H1 (cell line): ENCODE data around the gene ZNF560. TPM values are rescaled to one million over a fixed set of nuclear protein-coding genes. Genes with fewer than 3 reads are reported as not detected.
"Not testable (repeated sequence)": the region's sequence is repeated elsewhere in the genome, so short reads cannot be mapped to it uniquely, and the experiment has no call there.

Source experiments
- CTCF ChIA-PET: fragments of 300-600 bp; sonication (Branson Sonifier 250); formaldehyde crosslinking; loops from one replicate; lab custom pipeline; 2021; ENCODE audit not compliant: partially characterized antibody; lab: Charles Lee
- POLR2A ChIA-PET: fragments of 300-600 bp; sonication (Branson Sonifier 250); formaldehyde crosslinking; loops from one replicate; lab custom pipeline; 2021; ENCODE audit warnings: inconsistent platforms; ENCODE audit not compliant: partially characterized antibody; lab: Charles Lee
- DNase-seq, 2 experiments: peaks; one replicate each; pipeline versions ENCODE4 v3.0.0 to v3.0.0-alpha.2; 2010 to 2022; ENCODE audit warnings: low spot score in 2 of 2, low read depth in 1 of 2, mixed read lengths in 1 of 2
- FAIRE-seq: peaks from 2 replicates; lab custom pipeline; 2011; peaks lifted over from hg19 to GRCh38; lab: Jason Lieb, UNC
- H2AFZ ChIP-seq: 2 replicates; pipeline ENCODE4 v1.8.1; 2012; ENCODE audit warnings: low read length, inconsistent platforms
- H2AK5ac ChIP-seq: 2 replicates; pipeline ENCODE4 v1.6.1; 2013; ENCODE audit warnings: low read depth, low read length
- H2BK120ac ChIP-seq: replicated peaks from 2 replicates; pipeline ENCODE3; 2013; ENCODE audit warnings: low read depth, low read length, inconsistent platforms
- H2BK12ac ChIP-seq: 2 replicates; pipeline ENCODE4 v1.6.1; 2013; ENCODE audit warnings: low read depth, low read length
- H2BK15ac ChIP-seq: 2 replicates; pipeline ENCODE4 v1.6.1; 2013; ENCODE audit warnings: low read length
- H2BK20ac ChIP-seq: 2 replicates; pipeline ENCODE4 v1.6.1; 2013; ENCODE audit warnings: low read length
- H2BK5ac ChIP-seq: 2 replicates; pipeline ENCODE4 v1.6.1; 2013; ENCODE audit warnings: low read depth, low read length
- H3K14ac ChIP-seq: 2 replicates; pipeline ENCODE4 v1.6.1; 2013; ENCODE audit warnings: inconsistent platforms; ENCODE audit not compliant: insufficient read length
- H3K18ac ChIP-seq: 2 replicates; pipeline ENCODE4 v1.6.1; 2013; ENCODE audit warnings: low read length; ENCODE audit errors: extremely low read depth
- H3K23ac ChIP-seq: 2 replicates; pipeline ENCODE4 v1.6.1; 2013; ENCODE audit warnings: inconsistent platforms; ENCODE audit not compliant: insufficient read length
- H3K23me2 ChIP-seq: 2 replicates; pipeline ENCODE4 v1.6.1; 2013; ENCODE audit warnings: low read depth, low read length
- H3K27ac ChIP-seq: 2 replicates; pipeline ENCODE4 v1.6.1; 2011; ENCODE audit warnings: low read depth, low read length, inconsistent platforms
- H3K27me3 ChIP-seq, 4 experiments: replicated peaks in 1 of 4; 1 replicate in 1 of 4; 2 replicates in 3 of 4; pipeline versions ENCODE4 v1.6.1 to v1.8.1; 2011 to 2013; ENCODE audit warnings: low read length in 3 of 4, mild to moderate bottlenecking in 3 of 4, inconsistent platforms in 2 of 4, mixed read lengths in 2 of 4, moderate library complexity in 1 of 4; ENCODE audit not compliant: control insufficient read depth in 3 of 4, insufficient read depth in 3 of 4; ENCODE audit errors: extremely low read depth in 1 of 4
- H3K36me3 ChIP-seq, 4 experiments: 2 replicates each; pipeline versions ENCODE4 v1.6.1 to v1.8.1; 2011 to 2013; ENCODE audit warnings: mild to moderate bottlenecking in 4 of 4, low read length in 3 of 4, moderate library complexity in 2 of 4, control low read depth in 1 of 4, inconsistent platforms in 1 of 4; ENCODE audit not compliant: insufficient read depth in 4 of 4, control insufficient read depth in 2 of 4
- H3K4ac ChIP-seq: replicated peaks from 2 replicates; pipeline ENCODE3; 2013; ENCODE audit warnings: low read length, low read depth, mixed read lengths, inconsistent platforms; ENCODE audit not compliant: insufficient read length
- H3K4me1 ChIP-seq, 4 experiments: replicated peaks in 1 of 4; 1 replicate in 1 of 4; 2 replicates in 3 of 4; pipeline versions ENCODE4 v1.6.1 to v1.8.1; 2011 to 2013; ENCODE audit warnings: low read length in 3 of 4, inconsistent platforms in 2 of 4, mixed read lengths in 1 of 4; ENCODE audit not compliant: insufficient read depth in 4 of 4, control insufficient read depth in 3 of 4
- H3K4me2 ChIP-seq, 2 experiments: 2 replicates each; pipeline versions ENCODE4 v1.6.1 to v1.8.1; 2011 to 2013; ENCODE audit warnings: low read depth in 2 of 2, low read length in 2 of 2, control low read depth in 1 of 2, inconsistent platforms in 1 of 2, mild to moderate bottlenecking in 1 of 2; ENCODE audit not compliant: insufficient read depth in 1 of 2
- H3K4me3 ChIP-seq, 4 experiments: fragments of 200-600, 300-600 bp in 1 of 4; sonication (generic), shearing (Covaris generic), sonication (Bioruptor Twin) in 1 of 4; 2 replicates each; pipeline versions ENCODE4 v1.5.1 to v1.8.1; 2011 to 2016; ENCODE audit warnings: low read length in 4 of 4, low read depth in 3 of 4, control low read depth in 2 of 4, inconsistent platforms in 2 of 4, mild to moderate bottlenecking in 2 of 4, mixed read lengths in 1 of 4, moderate library complexity in 1 of 4; ENCODE audit not compliant: insufficient read depth in 2 of 4; ENCODE audit errors: extremely low read depth in 1 of 4
- H3K56ac ChIP-seq: replicated peaks from 2 replicates; pipeline ENCODE3; 2013; ENCODE audit warnings: low read depth, mild to moderate bottlenecking, mixed read lengths, low read length, inconsistent platforms; ENCODE audit not compliant: insufficient read length
- H3K79me1 ChIP-seq: 2 replicates; pipeline ENCODE4 v1.6.1; 2013; ENCODE audit warnings: low read depth, low read length, control low read depth
- H3K79me2 ChIP-seq, 2 experiments: 2 replicates each; pipeline versions ENCODE4 v1.6.1 to v1.8.1; 2012 to 2013; ENCODE audit warnings: low read length in 2 of 2, mild to moderate bottlenecking in 2 of 2, inconsistent platforms in 1 of 2; ENCODE audit not compliant: insufficient read depth in 2 of 2, control insufficient read depth in 1 of 2
- H3K9ac ChIP-seq, 4 experiments: replicated peaks in 1 of 4; 1 replicate in 1 of 4; 2 replicates in 3 of 4; pipeline versions ENCODE4 v1.6.1 to v1.8.1; 2011 to 2013; ENCODE audit warnings: low read depth in 3 of 4, low read length in 3 of 4, control low read depth in 2 of 4, mild to moderate bottlenecking in 2 of 4, moderate library complexity in 2 of 4, inconsistent platforms in 1 of 4; ENCODE audit errors: extremely low read depth in 1 of 4
- H3K9me3 ChIP-seq, 2 experiments: 2 replicates each; pipeline versions ENCODE4 v1.6.1 to v1.8.1; 2012 to 2013; ENCODE audit warnings: mild to moderate bottlenecking in 2 of 2, moderate library complexity in 2 of 2, control low read depth in 1 of 2, inconsistent platforms in 1 of 2, low read depth in 1 of 2, low read length in 1 of 2, mixed read lengths in 1 of 2; ENCODE audit not compliant: insufficient read depth in 2 of 2
- H4K20me1 ChIP-seq, 2 experiments: replicated peaks in 1 of 2; 2 replicates each; pipeline versions ENCODE3 to v1.8.1; 2011 to 2013; ENCODE audit warnings: inconsistent platforms in 2 of 2, low read length in 2 of 2, mild to moderate bottlenecking in 1 of 2; ENCODE audit not compliant: insufficient read depth in 2 of 2, control insufficient read depth in 1 of 2
- H4K5ac ChIP-seq: 2 replicates; pipeline ENCODE4 v1.6.1; 2013; ENCODE audit warnings: low read length, low read depth, mixed read lengths, inconsistent platforms; ENCODE audit not compliant: insufficient read length
- H4K8ac ChIP-seq: 2 replicates; pipeline ENCODE4 v1.8.0; 2013; ENCODE audit warnings: mild to moderate bottlenecking, moderate library complexity, low read length, inconsistent platforms; ENCODE audit not compliant: insufficient read depth; ENCODE audit errors: extremely low read depth
- H4K91ac ChIP-seq: replicated peaks from 2 replicates; pipeline ENCODE3; 2013; ENCODE audit warnings: low read length, mixed read lengths, inconsistent platforms; ENCODE audit not compliant: insufficient read length
- WGBS, 2 experiments: shearing (Covaris generic) in 1 of 2; methylation state at CpG; one replicate each; pipeline versions ENCODE4 v1.1.6 to v1.1.7; 2013 to 2015; ENCODE audit warnings: low lambda C conversion rate in 2 of 2, mixed read lengths in 2 of 2, inconsistent platforms in 1 of 2, low coverage in 1 of 2, missing lambda C conversion rate in 1 of 2; ENCODE audit not compliant: insufficient replicate concordance in 2 of 2, insufficient coverage in 1 of 2, insufficient read length in 1 of 2; ENCODE audit errors: extremely low coverage in 1 of 2, missing lambda C conversion rate in 1 of 2; 5-methylcytosine and 5-hydroxymethylcytosine counted together
- polyA plus RNA-seq, 7 experiments: library from polyadenylated mRNA; depleted of rRNA in 3 of 7; stranded (reverse) in 5 of 7; unstranded in 2 of 7; fragments of >200 nt in 5 of 7; fragments of 200-250 nt in 2 of 7; gene quantifications; 1 replicate in 5 of 7; 2 replicates in 1 of 7; 4 replicates in 1 of 7; pipeline versions ENCODE4 v1.2.1 to v1.2.3, GENCODE V29; 2011 to 2013; ENCODE audit warnings: missing spikeins in 2 of 7, mixed read lengths in 2 of 7
- total RNA-seq: library from RNA; stranded (reverse); fragmentation: NEBNext Ultra II Directional; extraction: Animal tissue kit (Norgen Biotek cat#: 25700); gene quantifications from 2 replicates; pipeline ENCODE4 v1.2.1, GENCODE V29; 2021

The ZNF560 gene
- total and polyA plus RNA-seq, 2 of the 8 experiments (the other 6 are each of a cell fraction or from before 2014, with no cell fraction given), result 0.02 TPM; not detected in 1

DNA sequence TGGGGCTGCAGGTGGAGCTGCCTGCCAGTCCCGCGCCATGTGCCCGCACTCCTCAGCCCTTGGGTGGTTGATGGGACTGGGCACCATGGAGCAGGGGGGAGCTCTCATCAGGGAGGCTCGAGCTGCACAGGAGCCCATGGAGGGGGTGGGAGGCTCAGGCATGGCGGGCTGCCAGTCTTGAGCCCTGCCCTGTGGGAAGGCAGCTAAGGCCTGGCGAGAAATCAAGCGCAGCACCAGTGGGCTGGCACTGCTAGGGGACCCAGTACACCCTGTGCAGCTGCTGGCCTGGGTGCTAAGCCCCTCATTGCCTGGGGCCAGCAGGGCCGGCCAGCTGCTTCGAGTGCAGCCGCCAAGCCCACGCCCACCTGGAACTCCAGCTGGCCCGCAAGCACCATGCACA lies 42.9 kb upstream of the ZNF560 start:
- H3K36me3 ChIP-seq, H2AFZ ChIP-seq, H3K27me3 ChIP-seq, H2BK12ac ChIP-seq, H2BK15ac ChIP-seq, H2AK5ac ChIP-seq, H3K4me2 ChIP-seq, H3K4me3 ChIP-seq, H2BK5ac ChIP-seq, H3K27ac ChIP-seq, H3K14ac ChIP-seq, H3K9ac ChIP-seq, H3K56ac ChIP-seq, H3K23me2 ChIP-seq, H4K5ac ChIP-seq, FAIRE-seq, H4K20me1 ChIP-seq, H4K8ac ChIP-seq, H3K4me1 ChIP-seq, H3K4ac ChIP-seq, H2BK20ac ChIP-seq, H4K91ac ChIP-seq, H3K79me1 ChIP-seq, DNase-seq, H2BK120ac ChIP-seq, H3K23ac ChIP-seq, H3K18ac ChIP-seq: not testable (repeated sequence)
- peaks cover 4 to 20% of the 10 kb centered on the region in 2 experiments; a peak in 3 of 4 replicates for H3K79me2 ChIP-seq
- H3K9me3 ChIP-seq, result peaks cover 20 to 25% of the 10 kb centered on the region in 2 experiments
- ChIA-PET POLR2A (interaction anchor here (1.1 to 1.4 kb wide), 3 partner anchors 15 to 42 kb away, joined by 3 to 7 read pairs (median 5); no protein-coding TSS in a partner anchor), CTCF (interaction anchor here (0.5 to 1.1 kb wide), 3 partner anchors 12 to 39 kb away, joined by 3 read pairs; no protein-coding TSS in a partner anchor)
- 96% methylated on average over 10 of the region's 12 CpGs; no CpG with 5 or more reads in 1 of the 2 experiments for WGBS, 2 experiments

DNA sequence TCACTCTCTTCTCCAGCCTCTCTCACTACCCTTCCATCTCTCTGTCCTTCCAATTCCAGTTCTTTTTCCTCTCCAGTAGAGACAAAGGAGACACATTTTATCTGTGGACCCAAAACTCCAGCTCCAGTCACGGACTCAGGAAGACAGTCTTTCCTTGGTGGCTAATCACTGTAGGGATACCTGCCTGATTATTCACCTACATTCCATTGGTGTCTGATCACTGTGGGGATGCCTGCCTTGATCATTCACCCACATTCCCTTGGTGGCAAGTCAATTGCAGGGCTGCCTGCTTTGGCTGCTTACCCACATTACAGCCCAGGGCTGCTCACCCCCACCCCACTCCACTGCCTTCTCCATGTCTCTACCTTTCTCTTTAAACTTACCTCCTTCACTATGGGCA lies 41.5 kb upstream of the ZNF560 start:
- H3K79me1 ChIP-seq, H3K23ac ChIP-seq, H3K23me2 ChIP-seq, H2BK15ac ChIP-seq, H4K20me1 ChIP-seq, H3K4me1 ChIP-seq, H3K18ac ChIP-seq, H2BK5ac ChIP-seq, H3K9ac ChIP-seq, H3K27me3 ChIP-seq, H2BK12ac ChIP-seq, H2AK5ac ChIP-seq, H4K5ac ChIP-seq, H4K8ac ChIP-seq, H2BK20ac ChIP-seq, H3K27ac ChIP-seq, H3K4me3 ChIP-seq, H3K14ac ChIP-seq, H3K56ac ChIP-seq, H2BK120ac ChIP-seq, FAIRE-seq, H3K4me2 ChIP-seq, DNase-seq, H2AFZ ChIP-seq, H4K91ac ChIP-seq, H3K4ac ChIP-seq: not testable (repeated sequence)
- peaks cover 4 to 27% of the 10 kb centered on the region in 2 experiments; a peak in 3 of 4 replicates for H3K79me2 ChIP-seq
- WGBS, 2 experiments, result 93% methylated on average over 1 of the region's 1 CpG; no CpG with 5 or more reads in 1 of the 2 experiments
- ChIA-PET POLR2A (interaction anchor here (1.4 to 1.7 kb wide), 2 partner anchors 15 to 43 kb away, joined by 4 to 5 read pairs; no protein-coding TSS in a partner anchor), CTCF (interaction anchor here (1.0 kb wide), 1 partner anchor 19 kb away, joined by 3 read pairs; no protein-coding TSS in a partner anchor)
- H3K36me3 ChIP-seq, result peaks cover 11 to 20% (median 13%) of the 10 kb centered on the region in 4 experiments; a peak in 7 of 8 replicates
- H3K9me3 ChIP-seq, result peaks cover 19 to 22% of the 10 kb centered on the region in 2 experiments
